ENCODE results near the gene POLR2J.
A peak's percentile ranks its signal among the peaks of the same experiment; 100 is the strongest.

The POLR2J gene

GRCh38 chr7:102434039-102434486 is 44.7 kb downstream of the POLR2J start:
- DNase-seq = peak; percentile 7

GRCh38 chr7:102433219-102434038 is 45.3 kb downstream of the POLR2J start, which contains the start of gene ORAI2:
TSS of gene ORAI2 (plus strand) at chr7:102433575. CDS start at chr7:102438957, 5,382 bp downstream.
- peak; percentile 88 for DNase-seq

GRCh38 chr7:102432442-102433218 is 46.1 kb downstream of the POLR2J start:
- DNase-seq = no peak

- DNase-seq = peak; percentile 61
Measured at GRCh38 chr7:102431617-102432298, 47.0 kb downstream of the POLR2J start.

GRCh38 chr7:102429141-102429899 is 49.4 kb downstream of the POLR2J start:
- DNase-seq = no peak

- no peak for DNase-seq
Measured at GRCh38 chr7:102427019-102427405, 51.7 kb downstream of the POLR2J start.

GRCh38 chr7:102426268-102427018 is 52.3 kb downstream of the POLR2J start:
- DNase-seq = peak; percentile 49

- peak; percentile 82 for DNase-seq
Measured at GRCh38 chr7:102425639-102426267, 53.0 kb downstream of the POLR2J start.

GRCh38 chr7:102424787-102425218 is 53.9 kb downstream of the POLR2J start:
- no peak for DNase-seq

GRCh38 chr7:102424129-102424551 is 54.6 kb downstream of the POLR2J start:
- no peak for DNase-seq

Data from effector CD4-positive, alpha-beta T cell (primary cell).